Placental pericyte (primary cell): ENCODE measurements around the gene PERM1. TPM values are rescaled to one million over a fixed set of nuclear protein-coding genes. Genes with fewer than 3 reads are reported as not detected.

Experiments
- small RNA-seq: library from RNA; depleted of rRNA; stranded (forward); fragments of <200 nt; gene quantifications from one replicate; pipeline ENCODE3, GENCODE V24; 2012; ENCODE audit warnings: low replicate concordance
- total RNA-seq: library from RNA; depleted of rRNA; stranded (reverse); fragments of >200 nt; gene quantifications from 2 replicates; pipeline ENCODE4 v1.2.3, GENCODE V29; 2012

The PERM1 gene
- total RNA-seq: not detected in 2 replicates

GRCh38 chr1:981955-982558 is at the start of gene PERM1:
TSS of gene PERM1 (minus strand) at chr1:982093. CDS start at chr1:981029, 1,064 bp downstream.

GRCh38 chr1:1020000-1020404 is 38.1 kb upstream of the PERM1 start, which contains the start of gene AGRN:
TSS of gene AGRN (plus strand) at chr1:1020120. CDS start at chr1:1020173, 53 bp downstream.

GRCh38 chr1:1013105-1013921 is 31.4 kb upstream of the PERM1 start, which contains the start of gene ISG15:
TSS of gene ISG15 (plus strand) at chr1:1013497. CDS start at chr1:1013574, 77 bp downstream.

GRCh38 chr1:999725-1000356 is 17.9 kb upstream of the PERM1 start, which contains the start of gene HES4:
TSS of gene HES4 (minus strand) at chr1:1000097. CDS start at chr1:999973, 124 bp downstream.

GRCh38 chr1:966135-966703 is 15.7 kb downstream of the PERM1 start, which contains the start of gene PLEKHN1:
TSS of gene PLEKHN1 (plus strand) at chr1:966482. CDS start at chr1:966532, 50 bp downstream.

GRCh38 chr1:960363-961131 is 21.3 kb downstream of the PERM1 start, which contains the start of gene KLHL17:
TSS of gene KLHL17 (plus strand) at chr1:960584. CDS start at chr1:960694, 110 bp downstream.

GRCh38 chr1:958823-959730 is 22.8 kb downstream of the PERM1 start, which contains the start of gene NOC2L:
TSS of gene NOC2L (minus strand) at chr1:959256. CDS start at chr1:959240, 16 bp downstream.

Small RNA genes within 50 kb of the gene (small RNA-seq; reads per million reads assigned to genes)
- not detected for gene AL645608.3

Other genes starting within 250 kb of the PERM1 start
- gene SAMD11, start 58.2 kb downstream of the PERM1 start, total RNA-seq: 1.1 and 2.9 TPM in 2 replicates
- gene NOC2L, start 22.8 kb downstream of the PERM1 start, total RNA-seq: 72.9 and 162 TPM in 2 replicates
- 10.1 and 22.9 TPM in 2 replicates for gene KLHL17, start 21.5 kb downstream of the PERM1 start, total RNA-seq
- 0.66 and 4.9 TPM in 2 replicates for gene PLEKHN1, start 15.6 kb downstream of the PERM1 start, total RNA-seq
- gene HES4, start 18.0 kb upstream of the PERM1 start, total RNA-seq: 4.2 and 16.8 TPM in 2 replicates
- 106 and 138 TPM in 2 replicates for gene ISG15, start 31.4 kb upstream of the PERM1 start, total RNA-seq
- gene AGRN, start 38.0 kb upstream of the PERM1 start, total RNA-seq: 104 and 155 TPM in 2 replicates
- gene RNF223, start 92.2 kb upstream of the PERM1 start, total RNA-seq: not detected in 2 replicates
- gene C1orf159, start 134.0 kb upstream of the PERM1 start, total RNA-seq: 9.0 and 24.8 TPM in 2 replicates
- not detected in 2 replicates for gene TTLL10, start 191.8 kb upstream of the PERM1 start, total RNA-seq
- not detected in 2 replicates for gene TNFRSF18, start 224.5 kb upstream of the PERM1 start, total RNA-seq
- gene TNFRSF4, start 232.1 kb upstream of the PERM1 start, total RNA-seq: not detected in 2 replicates
- gene SDF4, start 249.9 kb upstream of the PERM1 start, total RNA-seq: 104 and 223 TPM in 2 replicates